K562 (cell line): ENCODE measurements around the gene TGFB1I1. TPM values are rescaled to one million over a fixed set of nuclear protein-coding genes. Genes with fewer than 3 reads are reported as not detected.

ENCODE experiments used
- MTA1 ChIP-seq: fragments of 450-650 bp; IDR thresholded peaks from 2 replicates; pipeline ENCODE4 v1.6.1; 2017; ENCODE audit warnings: borderline replicate concordance
- PRMT5 ChIP-seq: sonication (generic); formaldehyde crosslinking; IDR thresholded peaks from 2 replicates; pipeline ENCODE4 v1.5.0; 2020; ENCODE audit warnings: missing genetic modification reagents
- RFX5 ChIP-seq: IDR thresholded peaks from 2 replicates; pipeline ENCODE4 v1.6.1; 2011; ENCODE audit warnings: low read depth, mild to moderate bottlenecking, improper control_type of control experiment, low read length
- STAG1 ChIP-seq: sonication (generic); formaldehyde crosslinking; IDR thresholded peaks from 2 replicates; pipeline ENCODE4 v1.5.0; 2020; ENCODE audit warnings: missing genetic modification reagents, borderline replicate concordance
- TOE1 ChIP-seq, 2 experiments: fragments of 450-650 bp in 1 of 2; sonication (generic) in 1 of 2; formaldehyde crosslinking in 1 of 2; IDR thresholded peaks; 2 replicates each; pipeline versions ENCODE4 v1.7.1 to v1.8.0; 2016 to 2022; ENCODE audit warnings: borderline replicate concordance in 2 of 2, mild to moderate bottlenecking in 2 of 2, antibody characterized with exemption in 1 of 2, inconsistent platforms in 1 of 2, low read depth in 1 of 2, missing genetic modification reagents in 1 of 2, moderate library complexity in 1 of 2
- WHSC1 ChIP-seq: IDR thresholded peaks from one replicate; pipeline ENCODE4 v1.6.1; 2012; ENCODE audit warnings: low read length, control low read depth, inconsistent platforms
- ZFP1 ChIP-seq: fragments of 450-650 bp; formaldehyde crosslinking; IDR thresholded peaks from 2 replicates; pipeline ENCODE4 v1.4.0; 2020; ENCODE audit warnings: mild to moderate bottlenecking, mixed read lengths
- ZNF584 ChIP-seq: fragments of 200-800 bp; sonication (Bioruptor generic); IDR thresholded peaks from 2 replicates; pipeline ENCODE4 v1.6.1; 2016; ENCODE audit warnings: low read depth, mild to moderate bottlenecking, missing genetic modification characterization, missing compliant biosample characterization
- polyA plus RNA-seq, 8 experiments: library from polyadenylated mRNA; depleted of rRNA in 4 of 8; stranded (reverse) in 5 of 8; unstranded in 3 of 8; fragments of >200 nt; fragmentation: Nextera tagmentation in 2 of 8; fragmentation: Illumina TruSeq in 1 of 8; extraction: Ambion mirVana in 2 of 8; extraction: Trizol in 1 of 8; gene quantifications; 2 replicates each; pipeline versions ENCODE4 v1.2.1 to v1.2.3, GENCODE V29; 2011 to 2014; ENCODE audit warnings: inconsistent platforms in 1 of 8, missing spikeins in 1 of 8
- total RNA-seq, 7 experiments: library from RNA; depleted of rRNA in 6 of 7; stranded (reverse); fragments of >200 nt in 6 of 7; fragmentation: Illumina TruSeq in 2 of 7; extraction: Trizol in 2 of 7; gene quantifications; 2 replicates each; pipeline versions ENCODE4 v1.2.1 to v1.2.3, GENCODE V29; 2011 to 2021; ENCODE audit warnings: low replicate concordance in 1 of 7
- TF ChIP-seq, protein P1 (sequence below): sonication (generic); formaldehyde crosslinking; IDR thresholded peaks from 2 replicates; pipeline ENCODE4 v1.8.1; 2023; ENCODE audit warnings: mild to moderate bottlenecking, missing genetic modification reagents, moderate library complexity
- TF ChIP-seq, protein P2 (sequence below): sonication (generic); formaldehyde crosslinking; IDR thresholded peaks from 2 replicates; pipeline ENCODE4 v1.8.0; 2022; ENCODE audit warnings: mild to moderate bottlenecking, missing genetic modification reagents
- TF ChIP-seq, protein P3 (sequence below): sonication (generic); formaldehyde crosslinking; IDR thresholded peaks from 2 replicates; pipeline ENCODE4 v1.8.0; 2022; ENCODE audit warnings: mild to moderate bottlenecking, missing genetic modification reagents
- TF ChIP-seq, protein P4 (sequence below): sonication (generic); formaldehyde crosslinking; IDR thresholded peaks from 2 replicates; pipeline ENCODE4 v1.8.0; 2023; ENCODE audit warnings: missing genetic modification reagents, mild to moderate bottlenecking, borderline replicate concordance

Gene TGFB1I1
- total and polyA plus RNA-seq, 9 of the 15 experiments (the other 6 are each of a cell fraction or from before 2014, with no cell fraction given), result 0.04 to 0.91 (median 0.19) TPM

DNA sequence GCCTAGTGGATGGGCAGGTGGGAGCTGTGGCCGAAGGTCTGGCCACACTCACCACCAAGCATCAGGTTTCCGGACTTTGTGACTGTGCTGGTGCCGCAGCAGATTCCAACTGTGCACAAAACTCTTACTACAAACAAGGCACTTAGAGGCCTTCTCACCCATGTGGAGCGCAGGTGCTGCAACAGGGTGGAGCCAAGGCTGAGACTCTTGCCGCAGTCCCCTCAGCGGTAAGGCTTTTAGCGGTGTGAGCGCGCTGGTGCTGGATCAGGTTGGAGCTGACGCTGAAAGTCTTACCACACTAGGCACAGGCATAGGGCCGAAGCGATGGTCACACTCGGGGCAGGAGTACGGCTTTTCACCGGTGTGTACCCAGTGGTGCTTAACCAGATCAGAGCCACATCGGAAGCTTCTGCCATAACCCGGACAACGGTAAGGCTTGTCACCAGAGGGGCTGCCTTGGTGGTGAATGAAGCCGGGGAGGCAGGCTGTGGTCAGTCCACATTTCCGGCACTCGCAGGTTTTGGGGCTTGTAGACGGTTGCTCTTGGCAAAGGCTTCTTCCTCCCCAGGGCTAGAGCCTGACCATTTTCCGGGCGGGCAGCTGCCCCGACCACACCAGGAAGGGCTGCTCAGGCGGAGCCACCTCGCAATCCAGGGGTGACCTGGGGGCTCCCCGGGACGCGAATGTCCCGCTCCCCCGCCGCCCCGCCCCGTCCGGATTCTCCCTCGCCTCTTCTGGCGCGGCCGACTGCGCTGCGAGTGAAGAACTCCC, 13.7 kb upstream of the TGFB1I1 start (continued):
- TF ChIP-seq, protein P1, sequence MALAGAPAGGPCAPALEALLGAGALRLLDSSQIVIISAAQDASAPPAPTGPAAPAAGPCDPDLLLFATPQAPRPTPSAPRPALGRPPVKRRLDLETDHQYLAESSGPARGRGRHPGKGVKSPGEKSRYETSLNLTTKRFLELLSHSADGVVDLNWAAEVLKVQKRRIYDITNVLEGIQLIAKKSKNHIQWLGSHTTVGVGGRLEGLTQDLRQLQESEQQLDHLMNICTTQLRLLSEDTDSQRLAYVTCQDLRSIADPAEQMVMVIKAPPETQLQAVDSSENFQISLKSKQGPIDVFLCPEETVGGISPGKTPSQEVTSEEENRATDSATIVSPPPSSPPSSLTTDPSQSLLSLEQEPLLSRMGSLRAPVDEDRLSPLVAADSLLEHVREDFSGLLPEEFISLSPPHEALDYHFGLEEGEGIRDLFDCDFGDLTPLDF, result peak; percentile 74; the same call in 1 of the 2 replicates
- TF ChIP-seq MTA1 (no peak), STAG1 (CRISPR knock-in tag) (0 out of 2 replicates have a peak, but pooled peaks have one; percentile 32), ZFP1 (CRISPR knock-in tag) (no peak), TOE1 (IDR thresholded peaks at IDR 0.05; ENCODE audit: borderline replicate concordance) (peak; percentile 56; the same call in 1 of the 2 replicates), TOE1 (CRISPR knock-in tag; IDR thresholded peaks at IDR 0.05; ENCODE audit: borderline replicate concordance, low read depth) (no peak), PRMT5 (no peak), RFX5 (no peak), ZNF584 (CRISPR knock-in tag) (no peak), WHSC1 (no peak)
- TF ChIP-seq, protein P2, sequence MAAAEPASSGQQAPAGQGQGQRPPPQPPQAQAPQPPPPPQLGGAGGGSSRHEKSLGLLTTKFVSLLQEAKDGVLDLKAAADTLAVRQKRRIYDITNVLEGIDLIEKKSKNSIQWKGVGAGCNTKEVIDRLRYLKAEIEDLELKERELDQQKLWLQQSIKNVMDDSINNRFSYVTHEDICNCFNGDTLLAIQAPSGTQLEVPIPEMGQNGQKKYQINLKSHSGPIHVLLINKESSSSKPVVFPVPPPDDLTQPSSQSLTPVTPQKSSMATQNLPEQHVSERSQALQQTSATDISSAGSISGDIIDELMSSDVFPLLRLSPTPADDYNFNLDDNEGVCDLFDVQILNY, result no peak
- TF ChIP-seq, protein P3, sequence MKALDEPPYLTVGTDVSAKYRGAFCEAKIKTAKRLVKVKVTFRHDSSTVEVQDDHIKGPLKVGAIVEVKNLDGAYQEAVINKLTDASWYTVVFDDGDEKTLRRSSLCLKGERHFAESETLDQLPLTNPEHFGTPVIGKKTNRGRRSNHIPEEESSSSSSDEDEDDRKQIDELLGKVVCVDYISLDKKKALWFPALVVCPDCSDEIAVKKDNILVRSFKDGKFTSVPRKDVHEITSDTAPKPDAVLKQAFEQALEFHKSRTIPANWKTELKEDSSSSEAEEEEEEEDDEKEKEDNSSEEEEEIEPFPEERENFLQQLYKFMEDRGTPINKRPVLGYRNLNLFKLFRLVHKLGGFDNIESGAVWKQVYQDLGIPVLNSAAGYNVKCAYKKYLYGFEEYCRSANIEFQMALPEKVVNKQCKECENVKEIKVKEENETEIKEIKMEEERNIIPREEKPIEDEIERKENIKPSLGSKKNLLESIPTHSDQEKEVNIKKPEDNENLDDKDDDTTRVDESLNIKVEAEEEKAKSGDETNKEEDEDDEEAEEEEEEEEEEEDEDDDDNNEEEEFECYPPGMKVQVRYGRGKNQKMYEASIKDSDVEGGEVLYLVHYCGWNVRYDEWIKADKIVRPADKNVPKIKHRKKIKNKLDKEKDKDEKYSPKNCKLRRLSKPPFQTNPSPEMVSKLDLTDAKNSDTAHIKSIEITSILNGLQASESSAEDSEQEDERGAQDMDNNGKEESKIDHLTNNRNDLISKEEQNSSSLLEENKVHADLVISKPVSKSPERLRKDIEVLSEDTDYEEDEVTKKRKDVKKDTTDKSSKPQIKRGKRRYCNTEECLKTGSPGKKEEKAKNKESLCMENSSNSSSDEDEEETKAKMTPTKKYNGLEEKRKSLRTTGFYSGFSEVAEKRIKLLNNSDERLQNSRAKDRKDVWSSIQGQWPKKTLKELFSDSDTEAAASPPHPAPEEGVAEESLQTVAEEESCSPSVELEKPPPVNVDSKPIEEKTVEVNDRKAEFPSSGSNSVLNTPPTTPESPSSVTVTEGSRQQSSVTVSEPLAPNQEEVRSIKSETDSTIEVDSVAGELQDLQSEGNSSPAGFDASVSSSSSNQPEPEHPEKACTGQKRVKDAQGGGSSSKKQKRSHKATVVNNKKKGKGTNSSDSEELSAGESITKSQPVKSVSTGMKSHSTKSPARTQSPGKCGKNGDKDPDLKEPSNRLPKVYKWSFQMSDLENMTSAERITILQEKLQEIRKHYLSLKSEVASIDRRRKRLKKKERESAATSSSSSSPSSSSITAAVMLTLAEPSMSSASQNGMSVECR (CRISPR knock-in tag), result peak; percentile 55; the same call in 1 of the 2 replicates
- TF ChIP-seq, protein P4, sequence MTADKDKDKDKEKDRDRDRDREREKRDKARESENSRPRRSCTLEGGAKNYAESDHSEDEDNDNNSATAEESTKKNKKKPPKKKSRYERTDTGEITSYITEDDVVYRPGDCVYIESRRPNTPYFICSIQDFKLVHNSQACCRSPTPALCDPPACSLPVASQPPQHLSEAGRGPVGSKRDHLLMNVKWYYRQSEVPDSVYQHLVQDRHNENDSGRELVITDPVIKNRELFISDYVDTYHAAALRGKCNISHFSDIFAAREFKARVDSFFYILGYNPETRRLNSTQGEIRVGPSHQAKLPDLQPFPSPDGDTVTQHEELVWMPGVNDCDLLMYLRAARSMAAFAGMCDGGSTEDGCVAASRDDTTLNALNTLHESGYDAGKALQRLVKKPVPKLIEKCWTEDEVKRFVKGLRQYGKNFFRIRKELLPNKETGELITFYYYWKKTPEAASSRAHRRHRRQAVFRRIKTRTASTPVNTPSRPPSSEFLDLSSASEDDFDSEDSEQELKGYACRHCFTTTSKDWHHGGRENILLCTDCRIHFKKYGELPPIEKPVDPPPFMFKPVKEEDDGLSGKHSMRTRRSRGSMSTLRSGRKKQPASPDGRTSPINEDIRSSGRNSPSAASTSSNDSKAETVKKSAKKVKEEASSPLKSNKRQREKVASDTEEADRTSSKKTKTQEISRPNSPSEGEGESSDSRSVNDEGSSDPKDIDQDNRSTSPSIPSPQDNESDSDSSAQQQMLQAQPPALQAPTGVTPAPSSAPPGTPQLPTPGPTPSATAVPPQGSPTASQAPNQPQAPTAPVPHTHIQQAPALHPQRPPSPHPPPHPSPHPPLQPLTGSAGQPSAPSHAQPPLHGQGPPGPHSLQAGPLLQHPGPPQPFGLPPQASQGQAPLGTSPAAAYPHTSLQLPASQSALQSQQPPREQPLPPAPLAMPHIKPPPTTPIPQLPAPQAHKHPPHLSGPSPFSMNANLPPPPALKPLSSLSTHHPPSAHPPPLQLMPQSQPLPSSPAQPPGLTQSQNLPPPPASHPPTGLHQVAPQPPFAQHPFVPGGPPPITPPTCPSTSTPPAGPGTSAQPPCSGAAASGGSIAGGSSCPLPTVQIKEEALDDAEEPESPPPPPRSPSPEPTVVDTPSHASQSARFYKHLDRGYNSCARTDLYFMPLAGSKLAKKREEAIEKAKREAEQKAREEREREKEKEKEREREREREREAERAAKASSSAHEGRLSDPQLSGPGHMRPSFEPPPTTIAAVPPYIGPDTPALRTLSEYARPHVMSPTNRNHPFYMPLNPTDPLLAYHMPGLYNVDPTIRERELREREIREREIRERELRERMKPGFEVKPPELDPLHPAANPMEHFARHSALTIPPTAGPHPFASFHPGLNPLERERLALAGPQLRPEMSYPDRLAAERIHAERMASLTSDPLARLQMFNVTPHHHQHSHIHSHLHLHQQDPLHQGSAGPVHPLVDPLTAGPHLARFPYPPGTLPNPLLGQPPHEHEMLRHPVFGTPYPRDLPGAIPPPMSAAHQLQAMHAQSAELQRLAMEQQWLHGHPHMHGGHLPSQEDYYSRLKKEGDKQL (CRISPR knock-in tag), result no peak
